ENCODE measurements around the gene CRELD2. TPM values are rescaled to one million over a fixed set of nuclear protein-coding genes. Genes with fewer than 3 reads are reported as not detected.

Gene CRELD2
- total and polyA plus RNA-seq, 2 donors from 2014 or later, result 37.3 to 54.0 TPM

DNA sequence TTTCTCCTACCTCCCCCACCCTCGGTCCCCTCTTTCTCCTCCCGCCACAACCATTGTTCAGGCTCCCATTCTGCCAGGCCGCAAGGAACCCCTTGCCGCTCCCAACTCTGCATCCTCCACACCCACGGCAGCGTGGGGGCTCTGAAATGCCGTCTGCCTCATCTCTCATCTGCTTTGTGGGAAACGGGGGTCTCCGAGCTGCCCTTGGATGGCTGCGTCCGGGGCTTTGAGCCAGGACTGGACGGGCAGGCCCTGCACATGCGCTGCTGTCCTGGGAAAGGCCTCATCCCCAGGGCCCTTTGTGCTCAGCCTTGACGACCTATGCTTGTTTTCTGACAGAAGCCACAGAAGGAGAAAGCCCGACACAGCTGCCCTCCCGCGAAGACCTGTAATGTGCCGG, 8.5 kb downstream of the CRELD2 start:
- FAIRE-seq (no peak), DNase-seq (peak in 1 of 5 donors; percentile 67)
- no peaks in the 10 kb centered on the region for H3K9me3 ChIP-seq (ENCODE audit: control insufficient read depth in 2 of 3, insufficient read depth in 1 of 3, low read length in 3 of 3)
- H3K27me3 ChIP-seq (ENCODE audit: control insufficient read depth, insufficient read depth, low read length), result no peaks in the 10 kb centered on the region
- no peak overlapping the region for H3K4me3 ChIP-seq (ENCODE audit: low read length in 3 of 3)
- no peak overlapping the region for H3K9ac ChIP-seq (ENCODE audit: low read length in 3 of 3)
- peaks cover 0 to 17% (median 0%) of the 10 kb centered on the region in 3 donors for H3K4me1 ChIP-seq (ENCODE audit: control insufficient read depth in 2 of 3, insufficient read depth in 2 of 3, low read depth in 1 of 3, low read length in 3 of 3)
- no peaks in the 10 kb centered on the region for H3K36me3 ChIP-seq (ENCODE audit: control insufficient read depth in 2 of 3, insufficient read depth in 3 of 3, low read length in 3 of 3)
- TF ChIP-seq, protein P1, sequence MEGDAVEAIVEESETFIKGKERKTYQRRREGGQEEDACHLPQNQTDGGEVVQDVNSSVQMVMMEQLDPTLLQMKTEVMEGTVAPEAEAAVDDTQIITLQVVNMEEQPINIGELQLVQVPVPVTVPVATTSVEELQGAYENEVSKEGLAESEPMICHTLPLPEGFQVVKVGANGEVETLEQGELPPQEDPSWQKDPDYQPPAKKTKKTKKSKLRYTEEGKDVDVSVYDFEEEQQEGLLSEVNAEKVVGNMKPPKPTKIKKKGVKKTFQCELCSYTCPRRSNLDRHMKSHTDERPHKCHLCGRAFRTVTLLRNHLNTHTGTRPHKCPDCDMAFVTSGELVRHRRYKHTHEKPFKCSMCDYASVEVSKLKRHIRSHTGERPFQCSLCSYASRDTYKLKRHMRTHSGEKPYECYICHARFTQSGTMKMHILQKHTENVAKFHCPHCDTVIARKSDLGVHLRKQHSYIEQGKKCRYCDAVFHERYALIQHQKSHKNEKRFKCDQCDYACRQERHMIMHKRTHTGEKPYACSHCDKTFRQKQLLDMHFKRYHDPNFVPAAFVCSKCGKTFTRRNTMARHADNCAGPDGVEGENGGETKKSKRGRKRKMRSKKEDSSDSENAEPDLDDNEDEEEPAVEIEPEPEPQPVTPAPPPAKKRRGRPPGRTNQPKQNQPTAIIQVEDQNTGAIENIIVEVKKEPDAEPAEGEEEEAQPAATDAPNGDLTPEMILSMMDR (IDR thresholded peaks at IDR 0.05; ENCODE audit: borderline replicate concordance, extremely low read depth, insufficient read depth), result no peak
- H3K27ac ChIP-seq (ENCODE audit: low read depth in 2 of 2, low read length in 2 of 2), result no peak overlapping the region
- intact Hi-C loops (cut with DNase I), result loop anchor here (5.0 kb wide), 1 partner anchor 105 kb away; no protein-coding TSS in a partner anchor

- Histone ChIP-seq H3K27me3 (ENCODE audit: control insufficient read depth, insufficient read depth, low read length) (no peaks in the 10 kb centered on the region), H3K4me1 (ENCODE audit: control insufficient read depth in 2 of 3, insufficient read depth in 2 of 3, low read depth in 1 of 3, low read length in 3 of 3) (peaks cover 0 to 17% (median 0%) of the 10 kb centered on the region in 3 donors), H3K9ac (ENCODE audit: low read length in 3 of 3) (no peak overlapping the region), H3K36me3 (ENCODE audit: control insufficient read depth in 2 of 3, insufficient read depth in 3 of 3, low read length in 3 of 3) (no peaks in the 10 kb centered on the region), H3K9me3 (ENCODE audit: control insufficient read depth in 2 of 3, insufficient read depth in 1 of 3, low read length in 3 of 3) (no peaks in the 10 kb centered on the region), H3K27ac (ENCODE audit: low read depth in 2 of 2, low read length in 2 of 2) (no peak overlapping the region), H3K4me3 (ENCODE audit: low read length in 3 of 3) (no peak overlapping the region)
- TF ChIP-seq, protein P1 (IDR thresholded peaks at IDR 0.05; ENCODE audit: borderline replicate concordance, extremely low read depth, insufficient read depth), result no peak
- FAIRE-seq, result no peak
- DNase-seq, result no peak
- intact Hi-C loops (cut with DNase I), result loop anchor here (5.0 kb wide), 1 partner anchor 105 kb away; no protein-coding TSS in a partner anchor
These were observed 9.2 kb downstream of the CRELD2 start for GRCh38 chr22:49927483-49928184.

GRCh38 chr22:49928185-49928495, 9.7 kb downstream of the CRELD2 start:
- FAIRE-seq, result no peak
- Histone ChIP-seq H3K9ac (ENCODE audit: low read length in 3 of 3) (no peak overlapping the region), H3K27me3 (ENCODE audit: control insufficient read depth, insufficient read depth, low read length) (no peaks in the 10 kb centered on the region), H3K4me1 (ENCODE audit: control insufficient read depth in 2 of 3, insufficient read depth in 2 of 3, low read depth in 1 of 3, low read length in 3 of 3) (peaks cover 0 to 19% (median 0%) of the 10 kb centered on the region in 3 donors), H3K9me3 (ENCODE audit: control insufficient read depth in 2 of 3, insufficient read depth in 1 of 3, low read length in 3 of 3) (no peaks in the 10 kb centered on the region), H3K36me3 (ENCODE audit: control insufficient read depth in 2 of 3, insufficient read depth in 3 of 3, low read length in 3 of 3) (no peaks in the 10 kb centered on the region), H3K4me3 (ENCODE audit: low read length in 3 of 3) (no peak overlapping the region), H3K27ac (ENCODE audit: low read depth in 2 of 2, low read length in 2 of 2) (no peak overlapping the region)
- intact Hi-C loops (cut with DNase I), result loop anchor here (5.0 kb wide), 1 partner anchor 104 kb away; no protein-coding TSS in a partner anchor
- TF ChIP-seq, protein P1 (IDR thresholded peaks at IDR 0.05; ENCODE audit: borderline replicate concordance, extremely low read depth, insufficient read depth), result no peak
- no peak for DNase-seq

Measured in kidney (tissue), 14 donors.